ENCODE measurements around the gene KCTD8. TPM values are rescaled to one million over a fixed set of nuclear protein-coding genes. Genes with fewer than 3 reads are reported as not detected.

KCTD8 gene
- polyA plus RNA-seq, 1 donor from 2014 or later: 0.71 TPM

Other genes starting within 250 kb of the KCTD8 start
- gene YIPF7, start 202.8 kb upstream of the KCTD8 start, polyA plus RNA-seq: 0.50 TPM in 1 of 2 replicates, not detected in the other
- 15.5 TPM in 2 replicates for gene GUF1, start 229.6 kb upstream of the KCTD8 start, polyA plus RNA-seq